Right lobe of liver (tissue), 6 donors: ENCODE measurements around the gene ASAH2. TPM values are rescaled to one million over a fixed set of nuclear protein-coding genes. Genes with fewer than 3 reads are reported as not detected.
A peak's percentile ranks its signal among the peaks of the same experiment; 100 is the strongest.

ENCODE experiments used
- ATAC-seq, 4 donors: fragments of 200-7000 bp; cut with Tn5 transposase; one replicate each; pipeline ENCODE4 v1.9.1; 2020; ENCODE audit warnings: mild to moderate bottlenecking in 4 of 4, moderate library complexity in 4 of 4
- DNase-seq, 3 donors: peaks; one replicate each; pipeline ENCODE4 v3.0.0-alpha.2; 2020
- H3K27ac ChIP-seq, 3 donors: fragments of 200-600 bp; one replicate each; pipeline ENCODE4 v1.8.0; 2022
- H3K27me3 ChIP-seq, 2 donors: fragments of 200-600 bp; one replicate each; pipeline ENCODE4 v1.8.0; 2022
- H3K36me3 ChIP-seq, 4 donors: fragments of 200-600 bp; sonication (generic) in 1 of 4; one replicate each; pipeline versions ENCODE4 v1.5.1 to v1.8.0; 2017 to 2022; ENCODE audit warnings: control low read depth in 1 of 4
- H3K4me1 ChIP-seq, 4 donors: fragments of 200-600 bp; sonication (generic) in 1 of 4; one replicate each; pipeline versions ENCODE4 v1.5.1 to v1.8.0; 2017 to 2022; ENCODE audit warnings: control low read depth in 1 of 4
- H3K4me3 ChIP-seq, 3 donors: fragments of 200-600 bp; one replicate each; pipeline ENCODE4 v1.8.0; 2022
- H3K9me3 ChIP-seq, 4 donors: fragments of 200-600 bp; sonication (generic) in 1 of 4; one replicate each; pipeline versions ENCODE4 v1.5.1 to v1.8.0; 2017 to 2022; ENCODE audit warnings: control low read depth in 1 of 4
- POLR2A ChIP-seq: fragments of 450-650 bp; IDR thresholded peaks from one replicate; pipeline ENCODE4 v1.6.1; 2017; ENCODE audit warnings: antibody characterized with exemption, mild to moderate bottlenecking
- WGBS: methylation state at CpG from one replicate; pipeline ENCODE4 v1.1.6; 2018; ENCODE audit warnings: low coverage, low lambda C conversion rate; ENCODE audit not compliant: insufficient coverage; ENCODE audit errors: missing lambda C conversion rate; 5-methylcytosine and 5-hydroxymethylcytosine counted together
- intact Hi-C, 2 donors: fragments of 100-400 bp; cut with DNase I; formaldehyde crosslinking; loops; one replicate each; pipeline versions ENCODE4 v1.11.2 to v1.14.1; 2022
- total RNA-seq, 6 experiments: library from RNA; depleted of rRNA in 2 of 6; stranded (reverse); fragments of >200 nt in 2 of 6; fragmentation: NEBNext Ultra II Directional in 3 of 6; extraction: Animal tissue kit (Norgen Biotek cat#: 25700) in 3 of 6; gene quantifications; one replicate each; pipeline versions ENCODE4 v1.1.0 to v1.2.4, GENCODE V29; 2016 to 2023
- TF ChIP-seq, protein P1 (sequence below), 4 donors: fragments of 200-600 bp in 3 of 4; fragments of 450-650 bp in 1 of 4; IDR thresholded peaks; one replicate each; pipeline versions ENCODE4 v1.5.1 to v1.8.0; 2016 to 2022; ENCODE audit warnings: antibody characterized with exemption in 4 of 4, mild to moderate bottlenecking in 2 of 4
- donor health status: DM: no; HTN: yes; CAD: no.
- donor health status: DM: no; HTN: no; CAD: no.
- donor health status: DM: no; HTN: no; CAD: no.
- donor health status: DM: no; HTN: yes; CAD: no.
- donor health status: DM: no; HTN: yes; CAD: no.

ASAH2 gene
- total RNA-seq, 6 experiments from 2014 or later: 1.0 to 6.4 (median 1.8) TPM

- ATAC-seq (no peak), DNase-seq (no peak)
- peaks cover 0 to 2% (median under 1%) of the 10 kb centered on the region in 4 donors for H3K4me1 ChIP-seq
- 100% methylated on average over 2 of the region's 2 CpGs for WGBS
- no peaks in the 10 kb centered on the region for H3K9me3 ChIP-seq
- H3K4me3 ChIP-seq: no peak overlapping the region
- TF ChIP-seq, protein P1, sequence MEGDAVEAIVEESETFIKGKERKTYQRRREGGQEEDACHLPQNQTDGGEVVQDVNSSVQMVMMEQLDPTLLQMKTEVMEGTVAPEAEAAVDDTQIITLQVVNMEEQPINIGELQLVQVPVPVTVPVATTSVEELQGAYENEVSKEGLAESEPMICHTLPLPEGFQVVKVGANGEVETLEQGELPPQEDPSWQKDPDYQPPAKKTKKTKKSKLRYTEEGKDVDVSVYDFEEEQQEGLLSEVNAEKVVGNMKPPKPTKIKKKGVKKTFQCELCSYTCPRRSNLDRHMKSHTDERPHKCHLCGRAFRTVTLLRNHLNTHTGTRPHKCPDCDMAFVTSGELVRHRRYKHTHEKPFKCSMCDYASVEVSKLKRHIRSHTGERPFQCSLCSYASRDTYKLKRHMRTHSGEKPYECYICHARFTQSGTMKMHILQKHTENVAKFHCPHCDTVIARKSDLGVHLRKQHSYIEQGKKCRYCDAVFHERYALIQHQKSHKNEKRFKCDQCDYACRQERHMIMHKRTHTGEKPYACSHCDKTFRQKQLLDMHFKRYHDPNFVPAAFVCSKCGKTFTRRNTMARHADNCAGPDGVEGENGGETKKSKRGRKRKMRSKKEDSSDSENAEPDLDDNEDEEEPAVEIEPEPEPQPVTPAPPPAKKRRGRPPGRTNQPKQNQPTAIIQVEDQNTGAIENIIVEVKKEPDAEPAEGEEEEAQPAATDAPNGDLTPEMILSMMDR (IDR thresholded peaks at IDR 0.05): no peak
- TF ChIP-seq POLR2A: no peak
- no peak overlapping the region for H3K27ac ChIP-seq
- H3K27me3 ChIP-seq: no peaks in the 10 kb centered on the region
- H3K36me3 ChIP-seq: no peaks in the 10 kb centered on the region
- intact Hi-C loops: no loop called here
These were observed 29.1 kb downstream of the ASAH2 start for GRCh38 chr10:50222199-50222598.

DNA sequence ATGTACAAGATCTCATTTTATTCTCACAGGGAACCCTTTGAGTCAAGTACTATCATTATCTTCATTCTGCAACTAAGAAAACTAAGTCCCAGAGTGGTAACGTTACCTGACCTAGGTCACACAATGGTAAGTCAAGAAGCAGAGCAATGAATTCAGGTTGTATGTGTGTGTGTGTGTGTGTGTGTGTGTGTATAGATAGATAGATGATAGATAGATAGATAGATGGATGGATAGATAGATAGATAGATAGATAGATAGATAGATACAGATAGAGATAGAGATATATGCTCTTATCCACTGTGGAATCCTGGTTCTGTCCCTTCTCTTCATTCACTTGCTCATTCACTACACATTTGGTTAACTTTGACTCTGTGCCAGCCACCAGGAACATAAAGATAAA lies 29.8 kb downstream of the ASAH2 start:
- H3K36me3 ChIP-seq: no peaks in the 10 kb centered on the region

DNA sequence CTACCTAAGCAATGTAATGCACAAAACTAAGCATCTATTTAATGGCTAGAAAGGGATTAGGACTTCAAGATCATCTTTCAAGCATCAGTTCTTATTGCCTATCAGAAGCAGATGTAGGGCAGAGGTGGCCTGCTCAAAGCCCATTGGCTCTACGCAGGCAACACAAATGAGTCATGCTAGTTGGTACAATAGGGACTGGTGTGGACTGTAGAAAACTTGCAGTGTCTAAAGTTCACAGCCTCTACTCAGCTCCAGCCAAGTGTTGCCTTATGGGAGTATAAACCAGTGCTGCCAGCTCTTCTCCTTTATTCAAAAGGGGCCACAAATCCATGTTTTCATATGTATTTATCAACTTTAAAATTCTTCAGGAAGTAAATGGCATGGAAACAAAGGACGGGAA lies 31.7 kb downstream of the ASAH2 start:
- peaks cover 0 to 14% (median 5%) of the 10 kb centered on the region in 4 donors for H3K4me1 ChIP-seq
- 82% methylated on average over 2 of the region's 2 CpGs for WGBS
- no peaks in the 10 kb centered on the region for H3K27me3 ChIP-seq
- TF ChIP-seq POLR2A: no peak
- TF ChIP-seq, protein P1 (IDR thresholded peaks at IDR 0.05): no peak
- H3K36me3 ChIP-seq: no peaks in the 10 kb centered on the region
- intact Hi-C loops: no loop called here
- H3K4me3 ChIP-seq: no peak overlapping the region
- H3K9me3 ChIP-seq: no peaks in the 10 kb centered on the region
- no peak for DNase-seq
- no peak for ATAC-seq
- H3K27ac ChIP-seq: no peak overlapping the region

More for the DNA sequence above, 29.8 kb downstream of the ASAH2 start:
- WGBS: 89% methylated on average over 1 of the region's 1 CpG
- peaks cover 0 to 9% (median 4%) of the 10 kb centered on the region in 4 donors for H3K4me1 ChIP-seq
- H3K27me3 ChIP-seq: no peaks in the 10 kb centered on the region
- no peak overlapping the region for H3K27ac ChIP-seq
- no peak for ATAC-seq
- DNase-seq: no peak
- no peaks in the 10 kb centered on the region for H3K9me3 ChIP-seq
- no peak for TF ChIP-seq POLR2A
- TF ChIP-seq, protein P1 (IDR thresholded peaks at IDR 0.05): no peak
- no peak overlapping the region for H3K4me3 ChIP-seq
- intact Hi-C loops: no loop called here

DNA sequence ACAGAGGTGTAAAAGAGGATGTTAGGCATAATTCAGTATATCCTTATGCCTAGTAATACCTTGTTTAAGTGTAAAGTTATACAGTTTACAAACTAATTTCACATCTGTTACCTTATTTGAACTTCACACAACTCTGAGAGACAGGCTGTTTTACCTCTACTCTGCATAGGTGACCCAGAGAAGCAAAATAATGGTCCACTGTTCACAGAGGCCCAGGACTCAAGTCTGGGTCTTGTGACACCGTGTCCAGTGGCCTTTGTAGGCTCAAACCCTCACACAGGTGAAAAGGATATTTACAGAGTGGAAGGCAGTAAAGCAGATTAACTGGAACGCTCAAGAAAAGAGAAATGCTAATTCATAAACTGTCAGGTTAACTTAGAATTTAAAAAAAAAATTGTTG lies 32.1 kb downstream of the ASAH2 start:
- ATAC-seq: no peak
- intact Hi-C loops: no loop called here
- Histone ChIP-seq H3K27me3 (no peaks in the 10 kb centered on the region), H3K4me1 (peaks cover 0 to 14% (median 5%) of the 10 kb centered on the region in 4 donors), H3K27ac (no peak overlapping the region), H3K36me3 (no peaks in the 10 kb centered on the region), H3K9me3 (no peaks in the 10 kb centered on the region), H3K4me3 (no peak overlapping the region)
- TF ChIP-seq, protein P1 (IDR thresholded peaks at IDR 0.05): no peak
- no peak for TF ChIP-seq POLR2A
- WGBS: 79% methylated on average over 2 of the region's 2 CpGs
- no peak for DNase-seq

- peaks cover 0 to 14% (median 5%) of the 10 kb centered on the region in 4 donors for H3K4me1 ChIP-seq
- H3K27me3 ChIP-seq: no peaks in the 10 kb centered on the region
- 31% methylated on average over 2 of the region's 3 CpGs for WGBS
- TF ChIP-seq, protein P1 (IDR thresholded peaks at IDR 0.05): no peak
- no peak for TF ChIP-seq POLR2A
- intact Hi-C loops: no loop called here
- ATAC-seq (peak; percentile 91 to 94 (median 92)), DNase-seq (no peak)
- H3K9me3 ChIP-seq: no peaks in the 10 kb centered on the region
- H3K36me3 ChIP-seq: no peaks in the 10 kb centered on the region
- no peak overlapping the region for H3K4me3 ChIP-seq
- H3K27ac ChIP-seq: peak overlapping the region in 1 of 3 donors; percentile 46
These were observed 34.4 kb downstream of the ASAH2 start for GRCh38 chr10:50216894-50217293.
